ENCODE measurements around the gene PNMA8A. TPM values are rescaled to one million over a fixed set of nuclear protein-coding genes. Genes with fewer than 3 reads are reported as not detected.

PNMA8A gene
- total RNA-seq, 1 experiment from 2014 or later = not detected

- H3K9me2 ChIP-seq (ENCODE audit: insufficient read depth) = no peaks in the 10 kb centered on the region
- no peak overlapping the region for H3K27ac ChIP-seq (ENCODE audit: low read depth, low read length)
- TF ChIP-seq ATF3 (IDR thresholded peaks at IDR 0.05) (no peak), FOSL1 (IDR thresholded peaks at IDR 0.05; ENCODE audit: low read depth) (no peak), TCF7L2 (IDR thresholded peaks at IDR 0.05; ENCODE audit: borderline replicate concordance, extremely low read depth, insufficient read depth, insufficient read length) (no peak), POLR2AphosphoS5 (IDR thresholded peaks at IDR 0.05; ENCODE audit: low read depth, low read length) (no peak), EZH2phosphoT487 (IDR thresholded peaks at IDR 0.05; ENCODE audit: borderline replicate concordance) (no peak), EZH2 (IDR thresholded peaks at IDR 0.05) (no peak), SP1 (IDR thresholded peaks at IDR 0.05; ENCODE audit: low read depth) (no peak), SRF (IDR thresholded peaks at IDR 0.05; ENCODE audit: low read depth) (no peak), EGR1 (IDR thresholded peaks at IDR 0.05; ENCODE audit: low read depth) (no peak), POLR2A (IDR thresholded peaks at IDR 0.05; ENCODE audit: borderline replicate concordance, extremely low read depth, insufficient read depth, insufficient read length) (no peak), CTCF (IDR thresholded peaks at IDR 0.05 in 2 of 3, conservative IDR thresholded peaks at IDR 0.05 in 1 of 3; ENCODE audit: borderline replicate concordance in 1 of 3, insufficient read depth in 1 of 3, low read depth in 2 of 3, low read length in 2 of 3) (no peak), ZBTB33 (IDR thresholded peaks at IDR 0.05; ENCODE audit: extremely low read depth, insufficient replicate concordance, low read length) (no peak)
- no peaks in the 10 kb centered on the region for H3K27me3 ChIP-seq (ENCODE audit: insufficient read depth, low read length)
- H3K4me3 ChIP-seq (replicated peaks in 1 of 2; ENCODE audit: low read depth in 1 of 2, low read length in 2 of 2) = no peak overlapping the region
- H3K4me1 ChIP-seq (ENCODE audit: control insufficient read depth in 1 of 2, insufficient read depth in 2 of 2, low read length in 2 of 2) = no peaks in the 10 kb centered on the region
- no peak for ATAC-seq
- intact Hi-C loops (cut with micrococcal nuclease) = no loop called here
- no peaks in the 10 kb centered on the region for H3K79me2 ChIP-seq (ENCODE audit: insufficient read depth, low read length)
- ChIA-PET POLR2A (no interaction called here), CTCF (no interaction called here), RAD21 (ENCODE audit: low non-redundant PET in 1 of 2, low total read pairs in 2 of 2, uncharacterized antibody in 2 of 2, unreplicated experiment in 2 of 2) (no interaction called here)
- BruUV-seq (replicated peaks) = no TSS peak
- no peaks in the 10 kb centered on the region for H3K9me3 ChIP-seq (ENCODE audit: control insufficient read depth in 1 of 2, insufficient read depth in 1 of 2, low read depth in 1 of 2, low read length in 2 of 2)
- H3K36me3 ChIP-seq (ENCODE audit: control insufficient read depth in 1 of 2, insufficient read depth in 2 of 2, low read length in 2 of 2) = no peaks in the 10 kb centered on the region
- DNase-seq (ENCODE audit: low read depth, low spot score) = no peak
- no peak overlapping the region for H3K4me2 ChIP-seq (ENCODE audit: low read length)
- H3K9ac ChIP-seq (ENCODE audit: low read length) = no peak overlapping the region
- no peaks in the 10 kb centered on the region for H4K20me1 ChIP-seq (ENCODE audit: insufficient read depth)
- no peak overlapping the region for H2AFZ ChIP-seq (ENCODE audit: low read depth, low read length, poor library complexity, severe bottlenecking)
Measured at GRCh38 chr19:46456930-46457329, 14.4 kb downstream of the PNMA8A start.
